HUES64 (cell line): ENCODE measurements around the gene FBP2.

ENCODE experiments used
- H3K27ac ChIP-seq: 2 replicates; pipeline ENCODE4 v1.7.0; 2013; ENCODE audit warnings: low read depth, low read length, inconsistent platforms
- H3K27me3 ChIP-seq: 2 replicates; pipeline ENCODE4 v1.6.1; 2013; ENCODE audit warnings: mild to moderate bottlenecking, low read length; ENCODE audit not compliant: insufficient read depth
- H3K36me3 ChIP-seq: 2 replicates; pipeline ENCODE4 v1.6.1; 2013; ENCODE audit warnings: mild to moderate bottlenecking, low read length; ENCODE audit not compliant: insufficient read depth
- H3K4me1 ChIP-seq: 2 replicates; pipeline ENCODE4 v1.6.1; 2013; ENCODE audit warnings: mild to moderate bottlenecking, low read length, moderate library complexity; ENCODE audit not compliant: insufficient read depth
- H3K4me3 ChIP-seq: 2 replicates; pipeline ENCODE4 v1.5.1; 2013; ENCODE audit warnings: mild to moderate bottlenecking, low read length, moderate library complexity
- H3K9ac ChIP-seq: 2 replicates; pipeline ENCODE4 v1.6.1; 2013; ENCODE audit warnings: mild to moderate bottlenecking, low read depth, low read length
- H3K9me3 ChIP-seq: 2 replicates; pipeline ENCODE4 v1.6.1; 2013; ENCODE audit warnings: low read depth, low read length; ENCODE audit not compliant: insufficient read depth
- WGBS: fragments of 150-250, 120-280 bp; methylation state at CpG from one replicate; pipeline ENCODE4 v1.1.7; 2013; ENCODE audit warnings: missing lambda C conversion rate; 5-methylcytosine and 5-hydroxymethylcytosine counted together

The FBP2 gene

DNA sequence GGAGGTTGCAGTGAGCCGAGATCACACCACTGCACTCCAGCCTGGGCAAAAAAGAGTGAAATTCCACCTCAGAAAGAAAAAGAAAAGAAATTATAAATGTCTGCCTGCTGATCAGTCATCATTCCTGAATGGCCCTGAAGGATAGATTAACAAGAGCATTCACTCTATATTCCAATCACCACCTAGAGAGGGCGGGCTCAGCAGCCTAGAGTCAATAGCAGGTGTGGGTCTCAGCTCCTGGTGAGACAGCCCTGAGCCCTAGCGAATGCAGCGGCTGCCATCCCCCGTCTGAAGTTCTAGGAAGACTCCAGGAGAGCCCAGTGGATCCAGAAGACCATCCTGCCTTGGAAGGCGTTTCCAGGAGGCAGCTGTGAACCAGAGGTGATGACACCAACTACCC, 33.7 kb upstream of the FBP2 start:
- no peak overlapping the region for H3K27ac ChIP-seq
- H3K27me3 ChIP-seq = no peaks in the 10 kb centered on the region
- 85% methylated on average over 6 of the region's 6 CpGs for WGBS
- no peak overlapping the region for H3K4me3 ChIP-seq
- peaks cover 17% of the 10 kb centered on the region for H3K4me1 ChIP-seq
- no peak overlapping the region for H3K9ac ChIP-seq
- no peaks in the 10 kb centered on the region for H3K9me3 ChIP-seq
- no peaks in the 10 kb centered on the region for H3K36me3 ChIP-seq

DNA sequence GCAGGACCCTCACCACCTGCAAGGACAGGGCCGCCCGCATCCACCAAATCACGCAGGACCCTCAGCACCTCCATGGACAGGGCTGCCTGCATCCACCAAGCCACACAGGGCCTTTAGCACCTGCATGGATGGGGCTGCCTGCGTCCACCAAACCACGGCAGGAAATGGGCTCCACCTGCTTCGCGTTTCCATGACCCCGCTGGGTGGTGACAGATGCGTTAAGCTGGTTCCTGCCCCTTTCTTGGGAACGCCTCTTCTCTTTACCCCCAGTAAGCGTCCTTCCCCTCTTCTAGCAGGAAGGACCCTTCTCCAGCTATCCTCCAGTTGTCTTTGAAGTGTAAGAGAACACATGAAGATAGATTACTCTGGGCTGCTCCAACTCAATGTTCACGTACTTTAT, 32.2 kb upstream of the FBP2 start:
- H3K9ac ChIP-seq = no peak overlapping the region
- no peaks in the 10 kb centered on the region for H3K27me3 ChIP-seq
- no peak overlapping the region for H3K27ac ChIP-seq
- WGBS = 80% methylated on average over 11 of the region's 12 CpGs
- no peaks in the 10 kb centered on the region for H3K9me3 ChIP-seq
- no peak overlapping the region for H3K4me3 ChIP-seq
- no peaks in the 10 kb centered on the region for H3K36me3 ChIP-seq
- peaks cover 5% of the 10 kb centered on the region for H3K4me1 ChIP-seq

- no peak overlapping the region for H3K9ac ChIP-seq
- no peak overlapping the region for H3K27ac ChIP-seq
- no peaks in the 10 kb centered on the region for H3K9me3 ChIP-seq
- H3K4me1 ChIP-seq = no peaks in the 10 kb centered on the region; the same call in 1 of the 2 replicates
- H3K27me3 ChIP-seq = no peaks in the 10 kb centered on the region
- no peak overlapping the region for H3K4me3 ChIP-seq
- WGBS = 88% methylated on average over 4 of the region's 4 CpGs
- H3K36me3 ChIP-seq = no peaks in the 10 kb centered on the region
Measured at GRCh38 chr9:94624629-94625028, 31.0 kb upstream of the FBP2 start.

GRCh38 chr9:94623253-94623652, 29.6 kb upstream of the FBP2 start:
- Histone ChIP-seq H3K27me3 (no peaks in the 10 kb centered on the region), H3K9me3 (no peaks in the 10 kb centered on the region), H3K9ac (no peak overlapping the region), H3K27ac (no peak overlapping the region), H3K4me1 (no peaks in the 10 kb centered on the region; the same call in 1 of the 2 replicates), H3K36me3 (no peaks in the 10 kb centered on the region), H3K4me3 (no peak overlapping the region)
- WGBS = 72% methylated on average over 9 of the region's 9 CpGs

GRCh38 chr9:94622087-94622800, 28.6 kb upstream of the FBP2 start:
- Histone ChIP-seq H3K9ac (no peak overlapping the region), H3K4me1 (no peaks in the 10 kb centered on the region), H3K27me3 (no peaks in the 10 kb centered on the region), H3K9me3 (no peaks in the 10 kb centered on the region), H3K27ac (no peak overlapping the region), H3K36me3 (no peaks in the 10 kb centered on the region), H3K4me3 (no peak overlapping the region)
- WGBS = 95% methylated on average over 19 of the region's 19 CpGs

- no peaks in the 10 kb centered on the region for H3K9me3 ChIP-seq
- 97% methylated on average over 4 of the region's 4 CpGs for WGBS
Measured at GRCh38 chr9:94619026-94619425, 25.4 kb upstream of the FBP2 start.

GRCh38 chr9:94613003-94613402, 19.4 kb upstream of the FBP2 start:
- Histone ChIP-seq H3K27me3 (no peaks in the 10 kb centered on the region), H3K9ac (no peak overlapping the region), H3K9me3 (no peaks in the 10 kb centered on the region), H3K4me3 (no peak overlapping the region), H3K36me3 (no peaks in the 10 kb centered on the region), H3K4me1 (peaks cover 4% of the 10 kb centered on the region), H3K27ac (no peak overlapping the region)
- WGBS = 82% methylated on average over 3 of the region's 3 CpGs

More at GRCh38 chr9:94619026-94619425, 25.4 kb upstream of the FBP2 start:
- Histone ChIP-seq H3K4me1 (no peaks in the 10 kb centered on the region), H3K36me3 (no peaks in the 10 kb centered on the region), H3K4me3 (no peak overlapping the region), H3K27ac (no peak overlapping the region), H3K27me3 (no peaks in the 10 kb centered on the region), H3K9ac (no peak overlapping the region)

DNA sequence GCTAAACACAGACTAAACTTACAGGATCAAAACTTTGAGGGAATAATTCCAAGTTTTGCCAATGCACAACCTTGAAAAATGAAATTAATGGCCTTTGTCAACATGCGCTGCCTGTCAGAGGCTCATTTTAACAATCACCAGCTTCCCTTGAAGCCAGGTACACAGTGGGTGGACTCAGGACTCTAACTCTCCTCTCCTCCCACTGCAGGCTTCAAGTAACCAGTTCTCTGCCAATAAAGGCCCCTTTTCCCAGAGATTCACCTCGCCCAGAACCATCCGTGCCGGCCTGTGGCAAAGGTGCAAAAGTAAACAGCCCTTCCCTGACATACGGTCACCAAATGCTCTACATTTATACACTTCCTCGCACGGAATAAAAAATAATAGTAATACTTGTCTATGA, 18.4 kb upstream of the FBP2 start:
- WGBS = 95% methylated on average over 7 of the region's 7 CpGs

GRCh38 chr9:94611638-94612068, 18.0 kb upstream of the FBP2 start:
- H3K9ac ChIP-seq = no peak overlapping the region
- no peaks in the 10 kb centered on the region for H3K36me3 ChIP-seq
- no peak overlapping the region for H3K4me3 ChIP-seq
- no peak overlapping the region for H3K27ac ChIP-seq
- peaks cover 15% of the 10 kb centered on the region for H3K4me1 ChIP-seq
- WGBS = 86% methylated on average over 2 of the region's 3 CpGs
- no peaks in the 10 kb centered on the region for H3K9me3 ChIP-seq
- H3K27me3 ChIP-seq = no peaks in the 10 kb centered on the region

More for the DNA sequence above, 18.4 kb upstream of the FBP2 start:
- H3K36me3 ChIP-seq = no peaks in the 10 kb centered on the region
- H3K27me3 ChIP-seq = no peaks in the 10 kb centered on the region
- H3K4me1 ChIP-seq = peaks cover 13% of the 10 kb centered on the region
- H3K4me3 ChIP-seq = no peak overlapping the region
- H3K27ac ChIP-seq = no peak overlapping the region
- H3K9ac ChIP-seq = no peak overlapping the region
- H3K9me3 ChIP-seq = no peaks in the 10 kb centered on the region

DNA sequence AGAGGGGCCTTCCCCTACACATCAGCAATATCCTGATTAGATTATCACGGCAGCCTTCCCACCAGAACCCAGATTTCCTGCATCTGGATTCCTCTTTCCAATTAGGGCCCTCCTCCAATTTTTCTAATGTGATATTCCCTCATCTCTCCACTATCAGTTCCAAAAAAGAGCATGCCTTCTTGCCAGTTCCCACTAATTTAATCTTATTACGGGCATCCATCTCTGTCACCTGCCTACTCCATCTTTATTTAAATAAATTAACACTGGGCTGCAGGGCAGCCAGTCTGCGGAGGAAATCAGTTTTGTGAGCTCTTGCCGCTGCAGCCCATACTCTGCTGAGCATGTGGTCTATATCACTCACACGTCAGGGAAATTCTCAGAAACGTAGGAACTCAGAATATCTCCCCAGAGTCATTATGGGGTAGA, 16.6 kb upstream of the FBP2 start:
- WGBS = 89% methylated on average over 6 of the region's 6 CpGs
- Histone ChIP-seq H3K27ac (no peak overlapping the region), H3K36me3 (no peaks in the 10 kb centered on the region), H3K9ac (no peak overlapping the region), H3K4me3 (no peak overlapping the region), H3K9me3 (no peaks in the 10 kb centered on the region), H3K27me3 (no peaks in the 10 kb centered on the region), H3K4me1 (peaks cover 15% of the 10 kb centered on the region)

- Histone ChIP-seq H3K36me3 (no peaks in the 10 kb centered on the region), H3K27ac (no peak overlapping the region), H3K27me3 (no peaks in the 10 kb centered on the region), H3K4me1 (peaks cover 17% of the 10 kb centered on the region), H3K4me3 (no peak overlapping the region), H3K9me3 (no peaks in the 10 kb centered on the region), H3K9ac (no peak overlapping the region)
- WGBS = 89% methylated on average over 8 of the region's 8 CpGs
Measured at GRCh38 chr9:94607423-94607691, 13.7 kb upstream of the FBP2 start.
